Right atrium auricular region (tissue), 2 donors: ENCODE data around the gene ZYG11B. TPM values are rescaled to one million over a fixed set of nuclear protein-coding genes. Genes with fewer than 3 reads are reported as not detected.
"Not testable (repeated sequence)": the region's sequence is repeated elsewhere in the genome, so short reads cannot be mapped to it uniquely, and the experiment has no call there.

Experiments
- DNase-seq: peaks from one replicate; pipeline ENCODE4 v3.0.0-alpha.2; 2019; ENCODE audit warnings: low spot score
- H3K27ac ChIP-seq, 2 donors: fragments of 200-600 bp; sonication (generic); 1 replicate in 1 of 2; 2 replicates in 1 of 2; pipeline ENCODE4 v1.5.1; 2016 to 2019
- H3K27me3 ChIP-seq, 2 donors: fragments of 200-600 bp; sonication (generic); one replicate each; pipeline versions ENCODE4 v1.5.1 to v1.6.0; 2017 to 2019
- H3K36me3 ChIP-seq: fragments of 200-600 bp; sonication (generic); one replicate; pipeline ENCODE4 v1.5.1; 2016
- H3K4me1 ChIP-seq, 2 donors: fragments of 200-600 bp; sonication (generic); one replicate each; pipeline versions ENCODE4 v1.5.1 to v1.6.0; 2017 to 2019
- H3K4me3 ChIP-seq, 2 donors: fragments of 200-600 bp; sonication (generic); 1 replicate in 1 of 2; 2 replicates in 1 of 2; pipeline ENCODE4 v1.5.1; 2017 to 2019; ENCODE audit warnings: mild to moderate bottlenecking in 1 of 2, moderate library complexity in 1 of 2
- H3K9me3 ChIP-seq, 2 donors: fragments of 200-600 bp; sonication (generic); one replicate each; pipeline ENCODE4 v1.5.1; 2019
- CTCF ChIP-seq, 2 donors: fragments of 200-600 bp; sonication (generic); IDR thresholded peaks; one replicate each; pipeline ENCODE4 v1.5.1; 2019; ENCODE audit warnings: antibody characterized with exemption in 2 of 2
- total RNA-seq, 2 donors: library from RNA; depleted of rRNA; stranded (reverse); fragments of >200 nt; gene quantifications; one replicate each; pipeline ENCODE4 v1.1.0, GENCODE V29; 2016

ZYG11B gene
- total RNA-seq, 2 donors from 2014 or later, result 44.1 to 70.7 TPM

- no peak for TF ChIP-seq CTCF (IDR thresholded peaks at IDR 0.05)
- Histone ChIP-seq H3K4me1 (no peaks in the 10 kb centered on the region), H3K36me3 (no peaks in the 10 kb centered on the region), H3K9me3 (no peaks in the 10 kb centered on the region), H3K4me3 (no peak overlapping the region), H3K27me3 (no peaks in the 10 kb centered on the region), H3K27ac (no peak overlapping the region)
- DNase-seq, result no peak
These were observed 12.7 kb upstream of the ZYG11B start for GRCh38 chr1:52713590-52713989.

- H3K4me1 ChIP-seq, H3K36me3 ChIP-seq, DNase-seq, H3K27me3 ChIP-seq, H3K27ac ChIP-seq, H3K9me3 ChIP-seq, H3K4me3 ChIP-seq: not testable (repeated sequence)
These were observed 11.0 kb upstream of the ZYG11B start for GRCh38 chr1:52715296-52715695.

GRCh38 chr1:52723260-52723659 is 3.0 kb upstream of the ZYG11B start:
- Histone ChIP-seq H3K27me3 (no peaks in the 10 kb centered on the region), H3K27ac (no peak overlapping the region), H3K36me3 (no peaks in the 10 kb centered on the region), H3K4me3 (no peak overlapping the region), H3K4me1 (peaks cover 0 to 11% of the 10 kb centered on the region in 2 donors), H3K9me3 (no peaks in the 10 kb centered on the region)
- no peak for TF ChIP-seq CTCF (IDR thresholded peaks at IDR 0.05)
- no peak for DNase-seq

GRCh38 chr1:52725903-52726264 is 369 bp upstream of the ZYG11B start:
- Histone ChIP-seq H3K27ac (peak overlapping the region; percentile 89 to 92), H3K4me3 (peak overlapping the region; percentile 93), H3K27me3 (no peaks in the 10 kb centered on the region), H3K36me3 (no peaks in the 10 kb centered on the region), H3K9me3 (no peaks in the 10 kb centered on the region), H3K4me1 (peaks cover 0 to 20% of the 10 kb centered on the region in 2 donors)
- no peak for TF ChIP-seq CTCF (IDR thresholded peaks at IDR 0.05)
- DNase-seq, result no peak

GRCh38 chr1:52727114-52727586 is 897 bp downstream of the ZYG11B start:
- Histone ChIP-seq H3K4me3 (peak overlapping the region; percentile 93), H3K27me3 (no peaks in the 10 kb centered on the region), H3K9me3 (no peaks in the 10 kb centered on the region), H3K36me3 (peaks cover 6% of the 10 kb centered on the region), H3K4me1 (peaks cover 0 to 20% of the 10 kb centered on the region in 2 donors), H3K27ac (peak overlapping the region; percentile 89 to 92)
- no peak for TF ChIP-seq CTCF (IDR thresholded peaks at IDR 0.05)
- DNase-seq, result no peak

GRCh38 chr1:52727956-52728656 is 1.9 kb downstream of the ZYG11B start:
- no peak overlapping the region for H3K27ac ChIP-seq
- TF ChIP-seq CTCF (IDR thresholded peaks at IDR 0.05), result no peak
- H3K36me3 ChIP-seq, result peaks cover 7% of the 10 kb centered on the region
- no peaks in the 10 kb centered on the region for H3K27me3 ChIP-seq
- peaks cover 0 to 20% of the 10 kb centered on the region in 2 donors for H3K4me1 ChIP-seq
- H3K4me3 ChIP-seq, result peak overlapping the region in 1 of 2 donors; percentile 93
- no peaks in the 10 kb centered on the region for H3K9me3 ChIP-seq
- no peak for DNase-seq
